ENCODE data around the gene SLC16A8.

Gene SLC16A8

DNA sequence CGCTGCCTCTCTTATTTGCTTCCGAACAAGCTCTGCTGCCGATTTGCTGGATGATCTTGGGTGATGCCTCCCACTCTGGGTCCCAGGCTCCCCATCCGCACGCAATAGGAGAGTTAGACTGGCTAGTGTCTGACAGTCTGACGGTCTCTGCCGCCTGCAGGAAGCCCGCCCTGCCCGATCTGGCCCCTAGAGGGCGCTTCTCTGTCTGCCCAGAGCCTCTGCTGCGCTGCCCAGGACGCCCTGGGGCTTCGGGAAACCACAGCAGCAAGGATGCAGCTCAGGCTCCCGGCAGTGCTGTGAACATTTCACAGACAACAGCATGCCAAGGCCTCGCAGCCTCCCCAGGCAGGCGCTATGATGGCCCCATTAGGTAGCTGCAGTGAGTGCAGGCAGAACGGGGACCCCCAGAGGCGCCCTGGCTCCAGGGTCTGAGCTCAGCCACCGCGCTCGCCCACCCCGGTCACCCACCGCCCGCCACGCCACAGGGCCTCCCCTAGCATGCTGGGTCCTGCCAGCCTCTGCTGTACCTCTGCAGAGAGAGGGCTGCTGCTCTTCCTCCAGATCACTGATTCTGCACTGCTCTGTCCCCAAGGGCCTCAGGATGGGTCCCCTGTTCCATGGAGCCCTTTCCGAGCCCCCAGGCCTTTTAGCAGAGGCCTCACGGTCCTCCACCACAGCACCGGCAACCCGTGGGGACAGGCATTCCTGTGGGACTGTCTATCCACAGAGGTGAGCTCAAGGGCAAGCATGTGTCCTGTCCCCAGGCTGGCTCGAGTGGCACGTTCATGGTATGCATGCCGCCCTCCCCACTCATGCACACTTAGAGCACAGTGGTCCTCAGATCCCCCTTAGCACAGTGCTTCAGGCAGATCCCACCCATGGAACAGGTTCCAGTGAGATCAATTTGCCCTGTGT, 30.8 kb upstream of the SLC16A8 start:
- peak; percentile 84 for DNase-seq (ENCODE audit: extremely low spot score, insufficient read length, low read depth)
- peak; percentile 80 for FAIRE-seq

DNA sequence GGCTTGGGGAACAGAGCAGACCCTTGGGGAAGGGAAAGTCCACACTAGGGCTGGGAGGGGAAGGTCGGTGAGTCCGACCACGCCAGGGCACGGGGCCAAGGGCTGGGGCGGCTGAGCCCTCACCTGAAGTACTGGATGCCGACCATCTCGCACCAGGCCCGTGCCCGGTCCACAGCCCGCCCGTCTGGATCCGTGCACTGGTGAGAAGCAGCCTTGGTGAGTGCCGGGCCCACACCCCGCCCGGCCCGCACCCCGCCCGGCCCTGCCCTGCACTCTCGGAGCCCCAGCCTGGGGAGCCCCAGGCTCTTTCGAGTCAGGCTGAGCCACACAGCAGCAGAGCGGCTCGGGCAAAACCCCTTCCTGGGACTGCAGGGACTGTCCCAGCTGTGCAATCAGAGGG, 28.4 kb upstream of the SLC16A8 start:
- DNase-seq (ENCODE audit: extremely low spot score, insufficient read length, low read depth): no peak
- no peak for FAIRE-seq

DNA sequence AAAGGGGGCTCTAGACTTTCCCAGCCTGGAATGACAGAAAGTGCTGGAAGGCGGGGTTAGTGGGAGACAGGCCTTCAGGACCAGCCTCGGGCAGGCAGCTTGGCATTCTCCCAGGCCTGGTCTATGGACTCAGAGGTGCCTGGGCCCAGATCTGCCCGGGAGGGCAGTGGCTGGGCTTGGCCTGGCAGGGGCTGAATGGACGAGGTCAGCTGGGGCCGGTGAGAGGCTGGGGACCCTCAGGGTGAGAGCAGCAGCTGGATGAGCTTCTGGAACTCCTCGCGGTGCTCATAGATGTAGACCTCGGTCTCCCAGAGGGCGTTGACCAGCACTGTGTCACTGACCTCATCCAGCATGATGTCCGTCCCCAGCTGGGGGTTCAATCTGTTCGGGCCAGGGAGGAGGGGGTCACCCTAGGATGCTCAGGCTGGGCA, 28.0 kb upstream of the SLC16A8 start:
- DNase-seq (ENCODE audit: extremely low spot score, insufficient read length, low read depth) (no peak), FAIRE-seq (no peak)

GRCh38 chr22:38110863-38111852, 27.2 kb upstream of the SLC16A8 start:
- FAIRE-seq: no peak
- DNase-seq (ENCODE audit: extremely low spot score, insufficient read length, low read depth): no peak

- DNase-seq (ENCODE audit: extremely low spot score, insufficient read length, low read depth) (no peak), FAIRE-seq (no peak)
Measured at GRCh38 chr22:38110008-38110862, 26.3 kb upstream of the SLC16A8 start, which contains the start of gene BAIAP2L2. Gene BAIAP2L2 (minus strand): TSS chr22:38110684. CDS start chr22:38110525, 159 bp downstream.

DNA sequence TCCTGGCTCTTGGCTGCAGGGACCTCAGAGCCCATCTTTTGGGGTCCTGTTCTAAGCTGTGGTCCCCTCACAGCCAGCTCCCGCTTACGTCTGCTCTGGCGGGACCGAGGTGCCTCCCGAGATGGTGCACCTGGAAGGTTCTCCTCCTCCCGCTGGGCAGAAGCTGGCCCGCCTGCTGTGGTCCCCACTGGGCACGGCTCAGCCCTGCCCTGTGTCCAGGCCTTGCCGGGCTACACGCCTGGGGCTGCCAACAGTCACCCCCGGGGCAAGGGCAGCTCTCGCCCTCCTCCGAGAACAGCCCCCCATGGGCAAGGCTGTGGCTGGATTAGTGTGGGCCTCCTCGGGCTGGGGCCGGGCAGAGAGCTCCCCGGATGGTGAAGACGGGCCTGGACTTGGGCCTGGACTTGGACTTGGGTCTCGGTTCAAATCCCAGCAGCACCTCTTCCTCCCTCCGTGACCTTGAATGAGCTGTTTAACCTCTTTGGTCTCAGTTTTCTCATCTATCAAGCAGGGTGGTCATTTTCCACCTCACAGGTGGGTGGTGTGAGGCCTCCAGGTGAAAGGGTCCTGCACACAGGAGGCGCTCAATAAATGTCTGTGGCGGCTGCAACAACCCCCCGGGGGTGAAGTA, 25.5 kb upstream of the SLC16A8 start:
- no peak for DNase-seq (ENCODE audit: extremely low spot score, insufficient read length, low read depth)
- FAIRE-seq: no peak

GRCh38 chr22:38108561-38109319, 24.8 kb upstream of the SLC16A8 start:
- FAIRE-seq (no peak), DNase-seq (ENCODE audit: extremely low spot score, insufficient read length, low read depth) (no peak)

- no peak for FAIRE-seq
- DNase-seq (ENCODE audit: extremely low spot score, insufficient read length, low read depth): no peak
Measured at GRCh38 chr22:38107692-38108515, 23.9 kb upstream of the SLC16A8 start.

DNA sequence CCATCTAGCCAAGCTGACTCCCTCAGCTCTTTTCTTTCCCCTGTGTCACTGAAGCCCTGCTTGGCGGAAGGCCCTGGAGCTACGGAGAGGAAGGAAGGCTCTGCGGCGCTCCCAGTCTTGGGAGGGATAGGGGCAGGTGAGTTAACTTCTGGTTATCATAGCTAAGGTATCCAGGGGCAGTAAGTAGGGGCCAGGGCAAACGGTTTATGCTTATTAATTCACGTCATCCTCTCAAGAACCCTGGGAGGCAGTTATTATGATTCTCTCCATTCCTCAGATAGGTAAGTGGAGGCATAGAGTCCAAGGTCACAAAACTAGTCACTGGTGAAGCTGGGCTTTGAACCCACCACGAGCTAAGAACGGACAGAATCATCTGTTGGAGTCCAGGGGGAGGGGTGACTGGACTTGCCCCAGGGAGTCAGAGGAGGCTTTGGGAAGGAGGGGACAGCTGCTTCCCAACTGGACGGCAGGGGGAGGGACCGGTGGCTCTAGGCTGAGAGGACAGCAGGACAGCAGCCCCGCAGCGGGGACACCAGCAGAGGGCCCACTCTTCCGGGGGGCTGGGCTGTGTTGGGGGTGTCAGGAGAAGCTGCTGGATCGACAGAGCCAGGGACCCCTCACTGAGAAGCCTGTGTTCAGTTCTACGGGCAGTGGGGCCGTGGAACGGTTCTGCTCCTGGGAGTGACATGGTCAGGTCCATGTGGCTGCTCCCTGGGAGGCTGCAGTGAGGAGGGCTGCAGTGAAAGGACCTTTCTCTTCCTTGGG, 23.0 kb upstream of the SLC16A8 start:
- no peak for FAIRE-seq
- DNase-seq (ENCODE audit: extremely low spot score, insufficient read length, low read depth): no peak

DNA sequence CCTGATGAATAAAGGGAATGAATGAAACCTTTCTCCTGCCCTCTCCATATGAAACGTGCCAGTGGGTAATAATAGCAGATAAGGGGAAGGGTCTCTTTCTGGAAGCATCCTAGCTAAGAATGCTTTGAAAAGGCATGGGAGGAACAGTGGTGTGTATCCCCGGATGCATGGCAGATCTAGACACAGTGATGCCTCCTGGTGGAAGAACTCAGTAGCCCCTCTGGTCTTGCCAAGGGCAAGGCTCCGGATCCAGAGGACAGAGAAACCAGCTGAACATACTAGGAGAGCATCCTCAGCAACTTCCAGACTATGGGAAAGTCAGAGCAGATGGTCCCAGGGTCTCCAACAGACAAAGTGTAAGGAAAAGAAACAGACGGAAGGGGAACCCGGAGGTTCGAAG, 20.1 kb upstream of the SLC16A8 start:
- DNase-seq (ENCODE audit: extremely low spot score, insufficient read length, low read depth) (no peak), FAIRE-seq (no peak)

DNA sequence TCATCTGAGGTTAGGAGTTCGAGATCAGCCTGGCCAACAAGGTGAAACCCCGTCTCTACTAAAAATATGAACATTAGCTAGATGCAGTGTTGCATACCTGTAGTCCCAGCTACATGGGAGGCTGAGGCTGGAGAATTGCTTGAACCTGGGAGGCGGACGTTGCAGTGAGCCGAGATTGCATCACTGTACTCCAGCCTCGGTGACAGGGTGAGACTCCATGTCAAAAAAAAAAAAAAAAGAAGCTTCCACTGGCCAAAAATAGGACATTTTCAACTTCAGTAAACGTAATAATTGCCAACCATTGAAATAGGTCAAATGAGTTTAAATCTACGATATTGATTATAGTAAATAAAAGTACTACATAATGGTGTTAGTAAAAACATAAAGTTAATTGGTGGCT, 19.7 kb upstream of the SLC16A8 start:
- DNase-seq (ENCODE audit: extremely low spot score, insufficient read length, low read depth): no peak
- FAIRE-seq: no peak

- DNase-seq (ENCODE audit: extremely low spot score, insufficient read length, low read depth): no peak
- FAIRE-seq: no peak
Measured at GRCh38 chr22:38098410-38099249, 14.6 kb upstream of the SLC16A8 start.

GRCh38 chr22:38097557-38098409, 13.8 kb upstream of the SLC16A8 start:
- DNase-seq (ENCODE audit: extremely low spot score, insufficient read length, low read depth): no peak

DNA sequence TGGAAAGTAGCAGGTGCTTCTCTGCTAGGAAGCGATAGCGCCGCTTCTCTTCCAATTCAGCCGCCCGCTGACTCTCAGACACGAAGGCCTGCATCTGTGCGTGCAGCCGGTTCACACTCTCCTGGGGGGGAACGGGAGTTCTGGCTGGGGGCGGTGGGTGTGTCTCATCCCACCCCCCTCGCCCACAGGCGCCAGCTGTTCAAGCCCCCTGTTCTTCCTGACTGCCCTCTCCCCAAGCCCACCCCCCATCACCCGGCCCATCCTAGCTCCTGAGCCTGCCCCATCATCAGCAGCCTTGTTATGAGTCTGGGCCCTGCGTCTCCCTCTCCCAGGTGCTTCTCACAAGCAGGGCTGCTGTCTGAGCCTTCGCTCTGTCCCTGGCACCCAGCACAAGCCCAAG, 13.1 kb upstream of the SLC16A8 start:
- FAIRE-seq: no peak

More at GRCh38 chr22:38097557-38098409, 13.8 kb upstream of the SLC16A8 start:
- no peak for FAIRE-seq

DNA sequence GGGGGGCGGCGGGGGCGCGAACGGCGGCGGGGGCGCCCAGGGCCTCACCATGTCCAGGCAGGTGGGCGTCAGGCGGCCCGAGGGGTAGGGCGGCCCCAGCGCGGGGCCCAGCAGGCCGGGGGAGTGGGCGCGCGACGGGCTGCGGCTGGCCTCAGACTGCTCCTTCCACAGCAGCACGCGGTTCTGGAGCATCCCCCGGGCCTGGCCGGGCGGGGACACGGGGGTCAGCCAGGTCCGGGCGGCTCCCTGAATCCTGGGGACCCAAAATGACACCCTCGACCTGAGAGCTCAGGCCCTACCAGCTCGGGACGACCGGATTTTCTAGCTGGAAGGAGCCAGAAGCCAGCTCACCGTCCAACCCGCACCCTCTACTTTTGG, 5.5 kb upstream of the SLC16A8 start:
- no peak for DNase-seq (ENCODE audit: extremely low spot score, insufficient read length, low read depth)
- no peak for FAIRE-seq

More for the DNA sequence above, 13.1 kb upstream of the SLC16A8 start:
- DNase-seq (ENCODE audit: extremely low spot score, insufficient read length, low read depth): no peak

Measured in GM18507 (cell line).